Osteocyte (in vitro differentiated cells): ENCODE data around the gene FGF12. TPM values are rescaled to one million over a fixed set of nuclear protein-coding genes. Genes with fewer than 3 reads are reported as not detected.

ENCODE experiments used
- DNase-seq: peaks from one replicate; pipeline ENCODE4 v3.0.0; 2021; ENCODE audit warnings: mixed read lengths; ENCODE audit not compliant: unreplicated experiment; ENCODE audit errors: extremely low spot score
- H3K27ac Mint-ChIP-seq: one replicate; pipeline ENCODE4 v1.8.0; 2021; ENCODE audit warnings: mild to moderate bottlenecking, mixed read lengths; ENCODE audit not compliant: unreplicated experiment
- H3K27me3 Mint-ChIP-seq: one replicate; pipeline ENCODE4 v1.8.0; 2021; ENCODE audit warnings: mixed read lengths; ENCODE audit not compliant: unreplicated experiment
- H3K36me3 Mint-ChIP-seq: one replicate; pipeline ENCODE4 v1.8.0; 2021; ENCODE audit warnings: mixed read lengths; ENCODE audit not compliant: unreplicated experiment
- H3K4me1 Mint-ChIP-seq: one replicate; pipeline ENCODE4 v1.8.0; 2021; ENCODE audit warnings: mixed read lengths; ENCODE audit not compliant: unreplicated experiment
- H3K4me3 Mint-ChIP-seq: one replicate; pipeline ENCODE4 v1.8.0; 2021; ENCODE audit warnings: mild to moderate bottlenecking, moderate library complexity, mixed read lengths; ENCODE audit not compliant: unreplicated experiment
- H3K9me3 Mint-ChIP-seq: one replicate; pipeline ENCODE4 v1.8.0; 2021; ENCODE audit warnings: mixed read lengths; ENCODE audit not compliant: unreplicated experiment
- CTCF ChIP-seq: fragments of 200-600 bp; sonication (generic); IDR thresholded peaks from 2 replicates; pipeline ENCODE4 v1.5.0; 2021; ENCODE audit warnings: antibody characterized with exemption, mild to moderate bottlenecking, moderate library complexity
- total RNA-seq: library from RNA; stranded (reverse); gene quantifications from 2 replicates; pipeline ENCODE4 v1.2.1, GENCODE V29; 2021

FGF12 gene
- total RNA-seq, 1 donor from 2014 or later: not detected

- H3K4me1 Mint-ChIP-seq: no peaks in the 10 kb centered on the region
- no peaks in the 10 kb centered on the region for H3K36me3 Mint-ChIP-seq
- no peak overlapping the region for H3K4me3 Mint-ChIP-seq
- H3K27me3 Mint-ChIP-seq: peaks cover 2% of the 10 kb centered on the region
- H3K27ac Mint-ChIP-seq: no peak overlapping the region
- no peaks in the 10 kb centered on the region for H3K9me3 Mint-ChIP-seq
- TF ChIP-seq CTCF: no peak
- no peak for DNase-seq
These were observed 482.8 kb downstream of the FGF12 start for GRCh38 chr3:192244591-192244990.

GRCh38 chr3:192239956-192240355 lies 487.4 kb downstream of the FGF12 start:
- Mint-ChIP-seq H3K27ac (no peak overlapping the region), H3K36me3 (no peaks in the 10 kb centered on the region), H3K27me3 (peaks cover 2% of the 10 kb centered on the region), H3K9me3 (peaks cover 9% of the 10 kb centered on the region), H3K4me3 (no peak overlapping the region), H3K4me1 (no peaks in the 10 kb centered on the region)
- DNase-seq: no peak
- TF ChIP-seq CTCF: no peak

- peaks cover 9% of the 10 kb centered on the region for H3K9me3 Mint-ChIP-seq
- H3K4me3 Mint-ChIP-seq: no peak overlapping the region
- H3K36me3 Mint-ChIP-seq: no peaks in the 10 kb centered on the region
- peaks cover 2% of the 10 kb centered on the region for H3K27me3 Mint-ChIP-seq
- no peak overlapping the region for H3K27ac Mint-ChIP-seq
- H3K4me1 Mint-ChIP-seq: no peaks in the 10 kb centered on the region
- TF ChIP-seq CTCF: no peak
- no peak for DNase-seq
These were observed 489.2 kb downstream of the FGF12 start for GRCh38 chr3:192237992-192238608.

DNA sequence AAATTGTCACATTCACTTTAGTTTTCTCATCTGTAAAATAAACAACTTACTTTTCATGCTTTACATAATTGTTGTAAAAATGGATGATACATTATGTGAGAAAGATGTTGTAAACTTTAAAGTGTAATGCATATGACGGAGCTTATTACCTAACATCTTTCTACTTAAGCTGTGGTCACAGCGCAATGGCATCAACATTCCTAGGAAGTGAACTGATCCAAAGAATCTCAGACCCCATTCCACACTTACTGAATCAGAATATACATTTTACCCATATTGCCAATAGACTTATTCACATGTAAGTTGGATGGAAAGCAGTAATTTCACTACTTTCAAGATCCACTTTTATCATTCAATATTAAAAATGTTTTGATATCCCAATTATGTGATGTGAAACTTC lies 497.5 kb downstream of the FGF12 start:
- no peak for DNase-seq
- H3K4me1 Mint-ChIP-seq: no peaks in the 10 kb centered on the region
- no peak overlapping the region for H3K27ac Mint-ChIP-seq
- H3K9me3 Mint-ChIP-seq: peaks cover 4% of the 10 kb centered on the region
- H3K4me3 Mint-ChIP-seq: no peak overlapping the region
- TF ChIP-seq CTCF: no peak
- no peaks in the 10 kb centered on the region for H3K27me3 Mint-ChIP-seq
- no peaks in the 10 kb centered on the region for H3K36me3 Mint-ChIP-seq

DNA sequence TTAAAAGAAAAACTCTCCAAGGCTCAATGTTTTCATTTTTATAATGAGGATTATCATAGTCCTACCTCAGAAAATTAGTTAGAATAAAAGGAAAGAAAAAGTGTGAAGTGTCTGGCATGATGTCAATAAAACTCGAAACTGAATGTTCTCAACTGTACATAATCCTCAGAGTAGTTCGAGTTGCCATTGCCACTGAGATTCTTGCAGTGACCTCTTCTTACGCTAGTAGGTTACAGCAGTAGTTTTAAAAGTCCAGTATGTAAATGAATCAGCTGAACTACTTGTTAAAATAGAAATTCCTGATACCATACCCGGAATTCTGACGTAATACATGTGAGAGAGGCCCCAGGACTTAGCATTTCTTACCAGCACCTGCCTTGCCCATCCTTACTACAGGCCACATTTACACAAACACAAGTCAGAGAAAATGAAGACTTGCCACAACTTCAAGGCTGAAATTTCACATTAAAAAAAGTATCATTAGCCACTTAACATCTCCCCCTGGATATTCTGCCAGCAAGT lies 502.6 kb downstream of the FGF12 start:
- H3K27ac Mint-ChIP-seq: no peak overlapping the region
- no peaks in the 10 kb centered on the region for H3K9me3 Mint-ChIP-seq
- TF ChIP-seq CTCF: no peak
- no peak for DNase-seq
- no peaks in the 10 kb centered on the region for H3K27me3 Mint-ChIP-seq
- H3K36me3 Mint-ChIP-seq: no peaks in the 10 kb centered on the region
- no peak overlapping the region for H3K4me3 Mint-ChIP-seq
- H3K4me1 Mint-ChIP-seq: no peaks in the 10 kb centered on the region
